ENCODE measurements around the gene ORAI2.
A peak's percentile ranks its signal among the peaks of the same experiment; 100 is the strongest.
"Not testable (repeated sequence)": the region's sequence is repeated elsewhere in the genome, so short reads cannot be mapped to it uniquely, and the experiment has no call there.

Gene ORAI2

DNA sequence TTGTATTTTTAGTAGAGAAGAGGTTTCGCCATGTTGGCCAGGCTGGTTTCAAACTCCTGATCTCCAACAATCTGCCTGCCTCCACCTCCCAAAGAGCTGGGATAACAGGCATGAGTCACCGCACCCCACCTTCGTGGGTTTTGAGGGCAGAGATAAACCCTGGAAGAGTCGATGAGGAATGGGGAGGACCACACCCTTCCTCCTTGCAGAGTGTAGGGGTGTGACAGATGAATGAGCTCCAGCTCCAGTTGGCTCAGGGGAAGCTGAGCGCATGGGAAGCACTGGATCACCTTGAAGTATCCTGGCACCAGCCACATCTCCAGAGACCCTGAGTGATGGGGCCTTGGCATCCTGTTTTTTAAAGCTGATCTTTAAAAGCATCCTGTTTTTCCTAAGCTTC lies 50.9 kb downstream of the ORAI2 start:
- DNase-seq (ENCODE audit: low read depth); H3K4me3 ChIP-seq (ENCODE audit: low read depth, low read length): not testable (repeated sequence)

GRCh38 chr7:102490529-102491075 lies 57.2 kb downstream of the ORAI2 start:
- not testable (repeated sequence) for H3K4me3 ChIP-seq (ENCODE audit: low read depth, low read length); DNase-seq (ENCODE audit: low read depth)

GRCh38 chr7:102493220-102493935 lies 60.0 kb downstream of the ORAI2 start:
- H3K4me3 ChIP-seq (ENCODE audit: low read depth, low read length) = not testable (repeated sequence)
- DNase-seq (ENCODE audit: low read depth) = peak; percentile 6

GRCh38 chr7:102494026-102494425 lies 60.7 kb downstream of the ORAI2 start:
- DNase-seq (ENCODE audit: low read depth); H3K4me3 ChIP-seq (ENCODE audit: low read depth, low read length): not testable (repeated sequence)

- not testable (repeated sequence) for H3K4me3 ChIP-seq (ENCODE audit: low read depth, low read length); DNase-seq (ENCODE audit: low read depth)
These were observed 61.2 kb downstream of the ORAI2 start for GRCh38 chr7:102494473-102495149.

DNA sequence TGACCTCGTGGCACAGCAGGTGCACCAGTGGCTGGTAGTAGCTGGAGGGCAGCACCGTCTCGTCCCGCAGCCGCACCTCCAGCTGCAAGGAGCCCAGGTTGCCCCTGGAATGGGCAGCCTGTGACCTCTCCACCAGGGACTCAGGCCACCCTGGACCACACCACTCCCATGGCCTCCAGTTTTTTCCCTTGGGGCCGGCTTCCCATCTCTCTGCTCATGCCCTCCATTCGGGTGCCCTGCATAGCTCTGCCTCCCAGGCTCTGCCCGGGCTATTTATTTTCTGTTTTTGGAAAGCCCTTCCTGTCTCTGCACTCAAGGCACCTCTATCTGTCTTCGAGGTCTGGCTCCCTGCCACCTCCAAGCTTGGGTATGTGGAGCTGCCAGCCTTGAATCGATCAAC lies 63.5 kb downstream of the ORAI2 start:
- DNase-seq (ENCODE audit: low read depth); H3K4me3 ChIP-seq (ENCODE audit: low read depth, low read length): not testable (repeated sequence)

DNA sequence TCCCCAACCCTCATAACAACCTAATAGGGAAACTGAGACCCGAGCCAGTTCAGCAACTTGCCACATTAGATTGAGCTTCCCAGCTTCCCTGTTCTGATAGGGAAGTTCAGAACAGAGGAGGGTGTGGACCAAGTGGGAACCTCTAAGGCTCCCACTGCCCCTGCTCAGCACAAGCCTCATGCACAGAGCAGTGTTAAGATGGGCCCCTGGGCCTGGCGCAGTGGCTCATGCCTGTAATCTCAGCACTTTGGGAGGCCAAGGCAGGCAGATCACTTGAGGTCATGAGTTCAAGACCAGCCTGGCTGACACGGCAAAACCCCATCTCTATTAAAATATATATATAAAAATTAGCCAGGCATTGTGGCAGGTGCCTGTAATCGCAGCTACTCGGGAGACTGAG lies 63.9 kb downstream of the ORAI2 start:
- H3K4me3 ChIP-seq (ENCODE audit: low read depth, low read length); DNase-seq (ENCODE audit: low read depth): not testable (repeated sequence)

- not testable (repeated sequence) for H3K4me3 ChIP-seq (ENCODE audit: low read depth, low read length); DNase-seq (ENCODE audit: low read depth)
These were observed 64.9 kb downstream of the ORAI2 start for GRCh38 chr7:102498321-102498720.

DNA sequence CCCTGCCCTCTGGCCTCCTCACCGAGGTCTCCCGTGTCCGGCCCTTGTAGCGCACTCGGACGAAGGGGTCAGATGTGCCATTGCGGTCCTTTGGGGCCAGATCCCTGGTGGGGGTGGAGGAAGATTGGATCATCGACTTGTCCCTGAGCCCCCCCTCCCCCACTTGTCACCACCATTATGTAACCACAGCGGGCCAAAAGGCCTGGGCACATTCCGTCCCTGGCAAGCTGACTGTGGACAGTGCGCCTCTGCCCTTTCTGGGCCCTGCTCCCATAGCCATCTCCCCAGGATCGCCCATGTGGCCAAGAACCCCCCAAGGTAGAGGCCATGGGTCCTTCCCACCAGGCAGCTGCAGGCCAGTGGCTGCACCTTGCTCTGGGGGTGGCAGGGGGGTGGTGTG lies 69.8 kb downstream of the ORAI2 start:
- DNase-seq (ENCODE audit: low read depth); H3K4me3 ChIP-seq (ENCODE audit: low read depth, low read length): not testable (repeated sequence)

DNA sequence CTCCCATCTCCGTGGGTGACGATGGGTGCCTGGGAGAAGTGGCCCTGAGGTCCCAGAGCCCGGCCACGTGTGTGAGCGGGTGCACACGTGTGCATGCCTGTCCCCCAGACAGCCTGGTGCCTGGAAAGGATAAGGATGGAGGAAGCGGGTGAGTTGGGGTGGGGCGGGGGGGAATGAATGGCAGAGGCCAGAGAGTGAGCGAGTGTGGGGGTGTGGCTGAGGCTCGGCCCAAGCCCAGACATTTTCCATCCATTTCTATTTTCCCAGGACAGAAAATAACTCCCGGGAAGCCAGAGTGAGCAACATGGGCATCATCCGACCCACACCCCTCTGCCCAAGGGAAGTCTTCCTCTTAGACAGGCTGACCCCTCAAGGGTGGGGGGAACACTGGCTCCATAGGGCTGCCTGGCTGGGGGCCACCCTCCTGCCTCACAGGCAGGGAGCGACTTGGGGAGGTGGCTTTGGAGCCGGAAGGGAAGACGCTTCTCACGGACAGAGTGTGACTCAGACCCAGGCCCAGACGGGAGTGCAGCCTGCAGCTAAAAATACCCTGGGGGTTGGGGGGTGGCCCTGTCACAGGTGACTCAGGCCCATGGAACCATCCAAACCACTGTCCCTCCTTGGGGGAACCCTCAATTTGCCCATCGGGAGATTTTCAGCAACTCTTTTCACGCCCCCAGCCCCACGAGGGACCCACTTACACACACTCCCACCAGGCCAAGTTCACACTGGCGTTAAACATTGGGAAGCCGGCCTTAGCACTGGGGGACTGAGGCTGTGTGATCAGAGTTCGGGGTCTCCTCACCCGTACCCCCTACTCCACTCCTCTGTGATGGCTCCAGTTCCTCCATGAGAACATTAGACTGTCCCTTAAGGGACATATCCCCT lies 72.2 kb downstream of the ORAI2 start:
- not testable (repeated sequence) for H3K4me3 ChIP-seq (ENCODE audit: low read depth, low read length); DNase-seq (ENCODE audit: low read depth)

All from skeletal muscle cell (primary cell).